ENCODE results near the gene PLA2G4B. TPM values are rescaled to one million over a fixed set of nuclear protein-coding genes. Genes with fewer than 3 reads are reported as not detected.

Gene PLA2G4B
- total RNA-seq, 2 donors from 2014 or later = 1.5 to 7.6 TPM

DNA sequence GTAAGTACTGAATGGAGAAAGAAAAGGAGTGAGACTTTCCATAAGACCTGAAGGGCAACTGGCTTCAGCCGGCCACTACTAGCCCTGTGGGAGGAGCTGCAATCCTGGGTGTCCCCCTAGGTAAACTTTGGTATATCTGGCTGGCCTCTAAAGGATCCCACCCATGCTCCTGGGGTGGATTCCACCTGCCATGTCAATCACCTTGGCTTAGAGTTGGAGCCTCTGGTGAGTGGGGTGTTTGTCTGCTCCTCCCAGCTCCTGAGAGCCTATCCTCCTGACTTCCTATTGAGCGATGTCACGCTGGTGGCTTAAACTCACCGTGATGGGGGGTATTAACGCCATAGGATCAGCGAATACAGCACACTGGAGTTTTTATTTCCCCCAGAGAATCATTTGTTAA is 52.6 kb downstream of the PLA2G4B start:
- 88% methylated on average over 6 of the region's 6 CpGs for WGBS
- Histone ChIP-seq H3K4me1 (replicated peaks) (peaks cover 3% of the 10 kb centered on the region), H3K4me3 (no peak overlapping the region), H3K36me3 (no peaks in the 10 kb centered on the region), H3K27ac (no peak overlapping the region), H3K27me3 (replicated peaks; ENCODE audit: insufficient read depth) (no peaks in the 10 kb centered on the region), H3K9me3 (no peaks in the 10 kb centered on the region)
- DNase-seq (ENCODE audit: low spot score) = no peak
- intact Hi-C loops (cut with DNase I) = no loop called here
- TF ChIP-seq, protein P1, sequence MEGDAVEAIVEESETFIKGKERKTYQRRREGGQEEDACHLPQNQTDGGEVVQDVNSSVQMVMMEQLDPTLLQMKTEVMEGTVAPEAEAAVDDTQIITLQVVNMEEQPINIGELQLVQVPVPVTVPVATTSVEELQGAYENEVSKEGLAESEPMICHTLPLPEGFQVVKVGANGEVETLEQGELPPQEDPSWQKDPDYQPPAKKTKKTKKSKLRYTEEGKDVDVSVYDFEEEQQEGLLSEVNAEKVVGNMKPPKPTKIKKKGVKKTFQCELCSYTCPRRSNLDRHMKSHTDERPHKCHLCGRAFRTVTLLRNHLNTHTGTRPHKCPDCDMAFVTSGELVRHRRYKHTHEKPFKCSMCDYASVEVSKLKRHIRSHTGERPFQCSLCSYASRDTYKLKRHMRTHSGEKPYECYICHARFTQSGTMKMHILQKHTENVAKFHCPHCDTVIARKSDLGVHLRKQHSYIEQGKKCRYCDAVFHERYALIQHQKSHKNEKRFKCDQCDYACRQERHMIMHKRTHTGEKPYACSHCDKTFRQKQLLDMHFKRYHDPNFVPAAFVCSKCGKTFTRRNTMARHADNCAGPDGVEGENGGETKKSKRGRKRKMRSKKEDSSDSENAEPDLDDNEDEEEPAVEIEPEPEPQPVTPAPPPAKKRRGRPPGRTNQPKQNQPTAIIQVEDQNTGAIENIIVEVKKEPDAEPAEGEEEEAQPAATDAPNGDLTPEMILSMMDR (IDR thresholded peaks at IDR 0.05) = no peak
- TF ChIP-seq POLR2AphosphoS5 (IDR thresholded peaks at IDR 0.05) (no peak), POLR2A (IDR thresholded peaks at IDR 0.05) (no peak)

GRCh38 chr15:41891946-41892345 is 53.3 kb downstream of the PLA2G4B start:
- WGBS = 80% methylated on average over 3 of the region's 3 CpGs
- H3K9me3 ChIP-seq = no peaks in the 10 kb centered on the region
- no peak for DNase-seq (ENCODE audit: low spot score)
- no peak overlapping the region for H3K4me3 ChIP-seq
- no peaks in the 10 kb centered on the region for H3K27me3 ChIP-seq (replicated peaks; ENCODE audit: insufficient read depth)
- H3K4me1 ChIP-seq (replicated peaks) = peaks cover 3% of the 10 kb centered on the region
- intact Hi-C loops (cut with DNase I) = no loop called here
- no peak for TF ChIP-seq POLR2A (IDR thresholded peaks at IDR 0.05)
- TF ChIP-seq, protein P1 (IDR thresholded peaks at IDR 0.05) = no peak
- TF ChIP-seq POLR2AphosphoS5 (IDR thresholded peaks at IDR 0.05) = no peak
- no peaks in the 10 kb centered on the region for H3K36me3 ChIP-seq
- H3K27ac ChIP-seq = no peak overlapping the region

DNA sequence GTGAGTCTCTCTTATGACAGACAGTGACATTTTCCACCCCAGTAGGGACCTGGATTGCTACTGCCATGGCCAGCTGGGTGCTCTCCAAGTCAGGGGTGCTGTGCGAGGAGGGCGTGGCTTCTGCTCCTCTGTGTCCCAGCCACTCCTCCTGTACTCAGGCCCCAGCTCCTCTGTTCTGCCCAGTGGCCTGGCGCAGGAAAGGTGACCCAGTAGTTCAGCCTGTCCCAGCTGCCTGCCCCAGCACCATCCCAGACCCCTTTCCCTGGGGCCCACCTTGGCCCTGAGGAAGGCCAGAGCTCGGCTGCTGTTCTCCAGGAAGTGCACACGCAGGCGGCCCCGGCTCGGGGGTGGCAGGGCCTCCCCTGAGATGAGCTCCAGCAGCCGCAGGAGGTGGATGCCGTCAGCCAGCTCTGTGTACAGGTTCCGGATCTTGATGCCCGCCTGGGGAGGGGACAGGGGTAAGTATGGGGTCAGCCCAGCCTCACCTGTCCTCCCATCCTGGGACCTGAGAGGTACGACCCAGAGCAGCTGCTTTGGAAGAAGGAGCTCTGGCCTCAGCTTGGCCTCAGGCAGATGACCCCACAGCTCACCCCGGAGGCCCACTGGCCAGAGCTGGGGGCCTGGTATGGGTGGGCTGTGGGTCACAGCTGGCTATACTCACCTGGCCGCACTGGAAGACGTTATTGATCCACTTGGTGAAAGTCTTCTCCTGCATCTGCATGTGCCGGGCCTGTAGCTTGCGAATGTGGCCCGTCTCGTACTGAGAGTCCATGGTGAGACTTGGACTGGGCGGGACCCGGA is 54.2 kb downstream of the PLA2G4B start:
- Histone ChIP-seq H3K9me3 (no peaks in the 10 kb centered on the region), H3K4me3 (no peak overlapping the region), H3K36me3 (no peaks in the 10 kb centered on the region), H3K27me3 (replicated peaks; ENCODE audit: insufficient read depth) (no peaks in the 10 kb centered on the region), H3K27ac (no peak overlapping the region), H3K4me1 (replicated peaks) (peaks cover 3% of the 10 kb centered on the region)
- intact Hi-C loops (cut with DNase I) = no loop called here
- peak; percentile 85 for DNase-seq (ENCODE audit: low spot score)
- TF ChIP-seq, protein P1 (IDR thresholded peaks at IDR 0.05) = peak in 1 of 4 experiments; percentile 6
- TF ChIP-seq POLR2A (IDR thresholded peaks at IDR 0.05) (no peak), POLR2AphosphoS5 (IDR thresholded peaks at IDR 0.05) (peak; percentile 63)
- WGBS = 73% methylated on average over 17 of the region's 22 CpGs

DNA sequence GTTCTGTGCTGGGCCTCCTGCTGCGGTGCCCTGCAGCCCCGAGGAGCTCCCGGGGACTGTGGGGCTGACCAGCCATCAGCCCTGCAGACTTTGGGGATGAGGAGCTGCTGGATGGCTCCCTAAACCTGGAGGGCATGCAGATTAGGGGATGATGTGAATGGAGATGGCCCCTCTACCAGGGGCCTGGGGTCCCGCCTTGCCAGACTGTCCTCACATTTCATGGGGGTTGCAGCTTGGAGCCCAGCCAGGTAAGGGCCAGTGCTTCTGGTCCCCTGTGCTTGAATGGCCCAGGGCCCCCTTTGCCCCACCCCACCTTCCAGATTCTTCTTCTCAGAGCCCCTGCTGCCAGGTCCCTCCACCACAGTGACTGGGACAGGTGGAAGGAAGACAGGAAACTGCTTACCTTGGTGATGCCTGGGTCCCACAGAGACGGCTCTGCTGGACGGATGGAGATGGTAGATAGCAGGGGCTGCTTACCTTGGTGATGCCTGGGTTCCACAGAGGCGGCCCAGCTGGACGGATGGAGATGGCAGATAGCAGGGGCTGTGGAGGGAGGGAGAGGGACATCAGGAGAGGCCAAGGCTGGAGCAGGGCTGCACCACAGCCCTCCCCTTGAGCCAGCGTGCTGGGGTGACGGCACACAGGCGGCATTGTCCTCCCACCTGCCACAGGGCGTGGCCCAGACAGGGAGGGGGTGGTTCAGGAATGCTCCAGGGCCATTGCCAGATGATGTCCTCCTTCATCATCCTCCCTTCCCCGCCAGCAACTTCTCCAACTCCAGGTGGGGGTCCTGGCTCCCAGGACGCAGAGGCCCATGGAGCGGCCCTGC is 55.0 kb downstream of the PLA2G4B start, which contains the start of gene SPTBN5:
TSS of gene SPTBN5 (minus strand) at position 632 of the 829 bp plus-strand sequence. CDS start at position 76, 556 bp downstream.
- TF ChIP-seq POLR2AphosphoS5 (IDR thresholded peaks at IDR 0.05) (no peak), POLR2A (IDR thresholded peaks at IDR 0.05) (no peak)
- TF ChIP-seq, protein P1 (IDR thresholded peaks at IDR 0.05) = no peak
- peaks cover 3% of the 10 kb centered on the region for H3K4me1 ChIP-seq (replicated peaks)
- DNase-seq (ENCODE audit: low spot score) = no peak
- H3K4me3 ChIP-seq = no peak within 1 kb of the TSS
- H3K27me3 ChIP-seq (replicated peaks; ENCODE audit: insufficient read depth) = no peaks in the 10 kb centered on the region
- intact Hi-C loops (cut with DNase I) = no loop called here
- no peaks in the 10 kb centered on the region for H3K36me3 ChIP-seq
- 87% methylated on average over 13 of the region's 15 CpGs for WGBS
- H3K27ac ChIP-seq = no peak within 1 kb of the TSS
- H3K9me3 ChIP-seq = no peaks in the 10 kb centered on the region

All from prostate gland (tissue), 2 donors.